ENCODE measurements around the gene SAE1. TPM values are rescaled to one million over a fixed set of nuclear protein-coding genes. Genes with fewer than 3 reads are reported as not detected.

Gene SAE1
- total RNA-seq, 1 donor from 2014 or later, result 140 TPM

DNA sequence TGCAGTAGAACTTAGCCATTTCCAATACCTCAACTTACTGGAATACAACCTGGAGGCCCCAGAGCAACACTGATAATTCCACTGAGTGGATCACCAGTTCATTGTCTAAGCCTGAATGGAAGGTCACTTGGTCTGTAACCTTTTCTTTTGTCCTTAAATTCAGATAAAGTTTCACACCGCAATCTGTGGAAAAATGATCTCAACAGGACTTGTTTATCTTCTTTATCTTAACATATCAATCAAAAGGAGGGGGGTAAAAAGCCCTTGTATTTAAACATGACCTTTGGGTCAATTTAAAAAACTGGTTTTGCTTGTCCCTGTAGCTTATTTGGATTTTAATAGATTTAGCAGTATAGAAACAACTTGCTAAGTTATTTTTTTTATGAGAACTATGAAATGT is 21.6 kb downstream of the SAE1 start:
- TF ChIP-seq, protein P1, sequence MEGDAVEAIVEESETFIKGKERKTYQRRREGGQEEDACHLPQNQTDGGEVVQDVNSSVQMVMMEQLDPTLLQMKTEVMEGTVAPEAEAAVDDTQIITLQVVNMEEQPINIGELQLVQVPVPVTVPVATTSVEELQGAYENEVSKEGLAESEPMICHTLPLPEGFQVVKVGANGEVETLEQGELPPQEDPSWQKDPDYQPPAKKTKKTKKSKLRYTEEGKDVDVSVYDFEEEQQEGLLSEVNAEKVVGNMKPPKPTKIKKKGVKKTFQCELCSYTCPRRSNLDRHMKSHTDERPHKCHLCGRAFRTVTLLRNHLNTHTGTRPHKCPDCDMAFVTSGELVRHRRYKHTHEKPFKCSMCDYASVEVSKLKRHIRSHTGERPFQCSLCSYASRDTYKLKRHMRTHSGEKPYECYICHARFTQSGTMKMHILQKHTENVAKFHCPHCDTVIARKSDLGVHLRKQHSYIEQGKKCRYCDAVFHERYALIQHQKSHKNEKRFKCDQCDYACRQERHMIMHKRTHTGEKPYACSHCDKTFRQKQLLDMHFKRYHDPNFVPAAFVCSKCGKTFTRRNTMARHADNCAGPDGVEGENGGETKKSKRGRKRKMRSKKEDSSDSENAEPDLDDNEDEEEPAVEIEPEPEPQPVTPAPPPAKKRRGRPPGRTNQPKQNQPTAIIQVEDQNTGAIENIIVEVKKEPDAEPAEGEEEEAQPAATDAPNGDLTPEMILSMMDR (conservative IDR thresholded peaks at IDR 0.05; ENCODE audit: low read depth, low read length), result no peak
- no peak for DNase-seq (ENCODE audit: low read depth)
- no peak overlapping the region for H3K4me3 ChIP-seq (ENCODE audit: low read depth, low read length)

DNA sequence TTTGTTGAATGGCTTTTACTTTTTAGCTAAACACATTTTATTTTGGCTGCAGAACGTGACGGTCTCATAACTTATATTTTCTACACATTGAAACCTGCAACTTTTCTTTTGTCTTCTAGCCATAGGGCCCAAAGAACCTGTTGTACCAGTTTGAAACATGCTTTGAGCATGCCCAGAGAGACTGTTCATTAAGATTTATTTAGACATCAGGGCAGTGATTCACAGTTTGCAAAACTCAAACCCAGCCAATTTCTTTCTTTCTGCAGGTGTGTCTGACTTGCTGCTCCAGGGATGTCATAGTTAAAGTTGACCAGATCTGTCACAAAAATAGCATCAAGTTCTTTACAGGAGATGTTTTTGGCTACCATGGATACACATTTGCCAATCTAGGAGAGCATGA is 22.0 kb downstream of the SAE1 start:
- TF ChIP-seq, protein P1 (conservative IDR thresholded peaks at IDR 0.05; ENCODE audit: low read depth, low read length), result no peak
- no peak overlapping the region for H3K4me3 ChIP-seq (ENCODE audit: low read depth, low read length)
- DNase-seq (ENCODE audit: low read depth), result no peak

DNA sequence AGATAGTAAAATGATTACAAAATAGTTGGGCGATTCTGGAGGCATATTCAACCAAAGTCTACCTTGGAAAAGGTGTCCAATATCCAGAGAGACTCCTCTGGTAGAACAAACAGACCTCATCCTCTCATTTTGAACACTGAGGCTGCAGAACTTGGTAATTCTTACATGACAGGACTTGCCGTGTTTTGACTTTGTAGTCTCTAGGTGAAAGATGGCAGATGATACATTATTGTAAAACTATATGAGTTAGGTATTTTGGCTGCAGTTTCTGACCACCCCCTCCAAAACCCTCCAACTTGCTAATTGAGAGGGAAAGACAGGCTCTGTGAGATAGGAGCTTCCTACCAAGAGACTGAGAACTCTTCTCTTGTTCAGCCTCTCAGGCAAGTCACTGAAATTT is 22.6 kb downstream of the SAE1 start:
- TF ChIP-seq, protein P1 (conservative IDR thresholded peaks at IDR 0.05; ENCODE audit: low read depth, low read length), result no peak
- no peak overlapping the region for H3K4me3 ChIP-seq (ENCODE audit: low read depth, low read length)
- DNase-seq (ENCODE audit: low read depth), result no peak

DNA sequence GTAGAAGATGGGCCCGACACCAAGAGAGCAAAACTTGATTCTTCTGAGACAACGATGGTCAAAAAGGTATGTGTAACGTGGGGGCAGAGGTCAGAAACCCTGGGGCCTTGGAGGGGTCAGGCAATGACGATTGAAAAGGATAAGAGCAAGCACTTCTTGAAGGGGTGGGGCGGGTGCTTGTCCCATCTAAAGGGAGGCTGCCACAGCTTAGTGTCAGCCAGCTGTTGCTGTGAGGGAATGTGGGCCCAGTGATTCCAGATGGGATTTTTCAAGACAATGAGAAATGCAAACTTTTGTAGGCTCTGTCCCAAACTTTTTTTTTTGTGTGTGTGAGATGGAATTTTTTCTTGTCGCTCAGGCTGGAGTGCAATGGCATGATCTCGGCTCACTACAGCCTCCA is 24.5 kb downstream of the SAE1 start:
- no peak overlapping the region for H3K4me3 ChIP-seq (ENCODE audit: low read depth, low read length)
- TF ChIP-seq, protein P1 (conservative IDR thresholded peaks at IDR 0.05; ENCODE audit: low read depth, low read length), result no peak
- no peak for DNase-seq (ENCODE audit: low read depth)

DNA sequence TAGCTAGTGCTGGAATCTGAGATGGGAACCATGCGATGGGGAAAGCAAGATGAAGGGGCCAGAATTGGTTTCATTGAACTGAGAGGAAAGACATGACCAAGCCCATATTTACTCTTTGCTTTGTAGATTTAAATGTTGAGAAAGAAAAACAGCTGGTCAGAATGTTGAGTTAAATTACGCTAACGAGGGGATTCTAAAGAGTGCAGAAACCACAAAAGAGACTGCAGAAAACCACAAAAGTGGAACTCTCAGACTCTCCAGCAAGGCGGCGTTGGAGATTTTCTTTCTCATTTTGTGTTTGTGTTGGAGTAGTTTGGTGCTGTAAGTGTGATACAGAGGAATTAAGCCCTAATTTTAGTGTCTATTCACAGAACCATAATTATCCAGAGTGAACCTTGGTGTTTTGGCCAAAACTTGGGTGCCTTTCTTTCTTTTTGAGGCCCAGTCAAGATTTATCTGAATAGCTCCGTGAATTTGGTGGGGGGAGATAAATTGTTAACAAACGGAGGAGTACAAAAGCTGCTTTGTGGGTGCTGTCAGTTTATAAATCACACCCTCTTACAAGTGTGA is 26.3 kb downstream of the SAE1 start:
- TF ChIP-seq, protein P1 (conservative IDR thresholded peaks at IDR 0.05; ENCODE audit: low read depth, low read length), result no peak
- DNase-seq (ENCODE audit: low read depth), result no peak
- H3K4me3 ChIP-seq (ENCODE audit: low read depth, low read length), result no peak overlapping the region

DNA sequence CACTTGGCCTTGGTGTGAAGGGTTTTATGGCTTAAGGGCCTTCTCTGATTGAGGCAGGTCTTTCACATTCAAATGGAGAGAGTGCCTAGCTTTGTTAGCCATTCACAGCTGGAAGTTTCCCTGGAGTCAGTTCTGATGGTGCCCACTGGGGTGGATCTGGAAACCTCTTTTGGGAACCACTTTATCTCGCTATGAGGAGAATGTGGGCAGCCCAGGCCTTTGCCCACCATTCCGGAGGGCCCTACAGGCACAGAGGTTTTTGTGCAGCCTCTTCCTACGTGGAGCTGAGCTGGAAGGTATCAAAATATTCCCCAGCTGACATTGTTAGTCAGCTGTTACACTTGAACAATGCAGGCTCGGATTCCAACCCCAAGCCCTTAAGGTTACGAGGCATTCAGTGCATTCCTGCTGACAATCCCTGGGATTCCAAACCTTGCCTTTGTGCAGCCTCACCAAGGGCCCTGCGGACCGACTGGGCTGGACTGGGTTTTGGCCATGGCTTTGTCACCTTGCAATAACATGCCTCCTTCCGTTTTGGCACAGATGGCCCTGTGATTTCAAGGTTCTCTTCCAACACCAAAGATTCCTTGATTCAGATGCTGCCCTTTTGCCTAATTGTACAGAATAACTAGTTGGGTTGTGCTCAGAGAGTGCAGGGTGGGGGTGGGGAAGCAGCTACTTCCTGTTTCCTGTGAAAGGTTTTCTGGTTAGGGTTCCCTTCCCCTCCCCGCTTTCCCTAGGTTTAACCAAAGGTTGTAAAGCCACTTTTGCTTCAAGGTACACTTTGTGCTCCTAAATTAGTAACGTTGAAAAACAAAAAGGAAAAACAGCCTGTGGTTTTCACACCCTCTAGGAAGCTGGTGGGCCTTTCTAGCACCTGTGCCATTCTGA is 27.0 kb downstream of the SAE1 start:
- no peak overlapping the region for H3K4me3 ChIP-seq (ENCODE audit: low read depth, low read length)
- TF ChIP-seq, protein P1 (conservative IDR thresholded peaks at IDR 0.05; ENCODE audit: low read depth, low read length), result no peak
- DNase-seq (ENCODE audit: low read depth), result peak; percentile 46
